K562 (cell line): ENCODE results near the gene AFAP1. TPM values are rescaled to one million over a fixed set of nuclear protein-coding genes. Genes with fewer than 3 reads are reported as not detected.

ENCODE experiments used
- ATAC-seq: fragments of 200-7000 bp; cut with Tn5 transposase; 3 replicates; pipeline ENCODE4 v1.9.1; 2020; ENCODE audit warnings: moderate library complexity
- BruUV-seq: library from RNA; stranded (reverse); fragments of 400-500 nt; replicated peaks from 2 replicates; lab custom pipeline; 2021; lab: Mats Ljungman, UMichigan
- CTCF ChIA-PET: fragments of 300-600 bp; formaldehyde crosslinking; extraction: SDS; loops from one replicate; lab custom pipeline; 2021; ENCODE audit warnings: low intra/inter-chr PET ratio; lab: Yijun Ruan, JAX
- POLR2A ChIA-PET: fragments of 300-600, 350-650 bp; sonication (Branson Sonifier 250); formaldehyde crosslinking; extraction: SDS; loops from one replicate; lab custom pipeline; 2021; ENCODE audit warnings: antibody characterized with exemption, inconsistent platforms; lab: Yijun Ruan, JAX
- DNase-seq, 4 experiments: peaks; one replicate each; pipeline versions ENCODE4 v3.0.0 to v3.0.0-alpha.2; 2011 to 2018; ENCODE audit warnings: low spot score in 3 of 4, mixed read lengths in 3 of 4; ENCODE audit errors: extremely low read depth in 1 of 4
- FAIRE-seq: peaks from 2 replicates; lab custom pipeline; 2011; peaks lifted over from hg19 to GRCh38; lab: Jason Lieb, UNC
- H2AFZ ChIP-seq: 2 replicates; pipeline ENCODE4 v1.6.0; 2011; ENCODE audit warnings: low read depth, low read length, control low read depth, inconsistent platforms
- H3K27ac ChIP-seq: fragments of 200-600 bp; 3 replicates; pipeline ENCODE4 v1.8.0; 2011; ENCODE audit warnings: low read depth, mild to moderate bottlenecking, control low read depth, inconsistent platforms, low read length, moderate library complexity, mixed read lengths; ENCODE audit errors: extremely low read depth
- H3K27me3 ChIP-seq, 2 experiments: fragments of 300-600 bp in 1 of 2; 2 replicates in 1 of 2; 3 replicates in 1 of 2; pipeline versions ENCODE4 v1.6.0 to v1.8.0; 2011; ENCODE audit warnings: inconsistent platforms in 2 of 2, low read length in 2 of 2, mild to moderate bottlenecking in 1 of 2, mixed read lengths in 1 of 2, moderate library complexity in 1 of 2; ENCODE audit not compliant: control insufficient read depth in 2 of 2, insufficient read depth in 2 of 2
- H3K36me3 ChIP-seq: fragments of 300-600 bp; 3 replicates; pipeline ENCODE4 v1.8.0; 2011; ENCODE audit warnings: mild to moderate bottlenecking, low read length, inconsistent platforms; ENCODE audit not compliant: control insufficient read depth, insufficient read depth
- H3K4me1 ChIP-seq, 2 experiments: fragments of 200-600 bp in 1 of 2; replicated peaks in 1 of 2; 2 replicates in 1 of 2; 3 replicates in 1 of 2; pipeline versions ENCODE4 v1.5.1 to v1.8.0; 2011; ENCODE audit warnings: inconsistent platforms in 2 of 2, low read length in 2 of 2, mild to moderate bottlenecking in 1 of 2, mixed read lengths in 1 of 2, moderate library complexity in 1 of 2; ENCODE audit not compliant: control insufficient read depth in 2 of 2, insufficient read depth in 2 of 2
- H3K4me2 ChIP-seq: 2 replicates; pipeline ENCODE4 v1.6.1; 2011; ENCODE audit warnings: low read length, control low read depth, inconsistent platforms, mixed read lengths; ENCODE audit not compliant: insufficient read depth
- H3K4me3 ChIP-seq: fragments of 200-600 bp; sonication (generic), shearing (Covaris generic); 2 replicates; pipeline ENCODE4 v1.5.1; 2016; ENCODE audit warnings: control low read depth, inconsistent platforms
- H3K79me2 ChIP-seq: fragments of 200-600 bp; 3 replicates; pipeline ENCODE4 v1.8.0; 2011; ENCODE audit warnings: low read length, inconsistent platforms; ENCODE audit not compliant: control insufficient read depth, insufficient read depth
- H3K9ac ChIP-seq, 2 experiments: 2 replicates each; pipeline versions ENCODE4 v1.6.0 to v1.6.1; 2011; ENCODE audit warnings: low read depth in 2 of 2, low read length in 2 of 2, control low read depth in 1 of 2, inconsistent platforms in 1 of 2, mild to moderate bottlenecking in 1 of 2, mixed read lengths in 1 of 2; ENCODE audit not compliant: insufficient read depth in 1 of 2
- H3K9me1 ChIP-seq: one replicate; pipeline ENCODE4 v1.6.0; 2011; ENCODE audit warnings: inconsistent platforms, mild to moderate bottlenecking, low read length, moderate library complexity; ENCODE audit not compliant: control insufficient read depth, insufficient read depth
- H3K9me3 ChIP-seq: replicated peaks from 2 replicates; pipeline ENCODE4 v1.5.1; 2011; ENCODE audit warnings: low read depth, low read length, inconsistent platforms; ENCODE audit not compliant: control insufficient read depth, insufficient read depth
- H4K20me1 ChIP-seq: replicated peaks from 2 replicates; pipeline ENCODE4 v1.6.1; 2011; ENCODE audit warnings: low read length, inconsistent platforms, mixed read lengths; ENCODE audit not compliant: control insufficient read depth, insufficient read depth
- BCOR ChIP-seq: fragments of 450-650 bp; IDR thresholded peaks from 2 replicates; pipeline ENCODE4 v1.6.1; 2016
- BRD9 ChIP-seq: fragments of 450-650 bp; IDR thresholded peaks from 2 replicates; pipeline ENCODE4 v1.6.1; 2018; ENCODE audit warnings: low read depth; ENCODE audit not compliant: partially characterized antibody
- GABPA ChIP-seq: fragments of 200-800 bp; sonication (Bioruptor generic); conservative IDR thresholded peaks from 2 replicates; pipeline ENCODE4 v1.6.1; 2016; ENCODE audit warnings: low read depth, missing genetic modification characterization, missing compliant biosample characterization
- NRF1 ChIP-seq, 2 experiments: fragments of 450-650 bp; IDR thresholded peaks in 1 of 2; conservative IDR thresholded peaks in 1 of 2; 2 replicates each; pipeline ENCODE4 v1.6.1; 2014; ENCODE audit warnings: mild to moderate bottlenecking in 2 of 2
- ZFP36 ChIP-seq: fragments of 150-350 bp; IDR thresholded peaks from 2 replicates; pipeline ENCODE4 v1.6.1; 2018; ENCODE audit warnings: low read length, low read depth; ENCODE audit not compliant: partially characterized antibody
- WGBS: fragments of 100-300 bp; shearing (Covaris generic); methylation state at CpG from one replicate; pipeline ENCODE4 v1.1.6; 2016; ENCODE audit warnings: low coverage, mixed read lengths; ENCODE audit not compliant: insufficient coverage; ENCODE audit errors: missing lambda C conversion rate; 5-methylcytosine and 5-hydroxymethylcytosine counted together
- in situ Hi-C: fragments of 300-500 bp; cut with MboI; formaldehyde crosslinking; loops from 4 replicates; pipeline ENCODE4 v1.15.0; 2018; ENCODE audit warnings: inconsistent platforms, mixed read lengths
- intact Hi-C: fragments of 100-400 bp; cut with micrococcal nuclease; formaldehyde crosslinking; loops from 2 replicates; pipeline ENCODE4 v1.14.2; 2022
- polyA plus RNA-seq, 8 experiments: library from polyadenylated mRNA; depleted of rRNA in 4 of 8; stranded (reverse) in 5 of 8; unstranded in 3 of 8; fragments of >200 nt; fragmentation: Nextera tagmentation in 2 of 8; fragmentation: Illumina TruSeq in 1 of 8; extraction: Ambion mirVana in 2 of 8; extraction: Trizol in 1 of 8; gene quantifications; 2 replicates each; pipeline versions ENCODE4 v1.2.1 to v1.2.3, GENCODE V29; 2011 to 2014; ENCODE audit warnings: inconsistent platforms in 1 of 8, missing spikeins in 1 of 8
- total RNA-seq, 7 experiments: library from RNA; depleted of rRNA in 6 of 7; stranded (reverse); fragments of >200 nt in 6 of 7; fragmentation: Illumina TruSeq in 2 of 7; extraction: Trizol in 2 of 7; gene quantifications; 2 replicates each; pipeline versions ENCODE4 v1.2.1 to v1.2.3, GENCODE V29; 2011 to 2021; ENCODE audit warnings: low replicate concordance in 1 of 7

Gene AFAP1
- total and polyA plus RNA-seq, 9 of the 15 experiments (the other 6 are each of a cell fraction or from before 2014, with no cell fraction given): 0.07 to 0.42 (median 0.12) TPM; not detected in 1

DNA sequence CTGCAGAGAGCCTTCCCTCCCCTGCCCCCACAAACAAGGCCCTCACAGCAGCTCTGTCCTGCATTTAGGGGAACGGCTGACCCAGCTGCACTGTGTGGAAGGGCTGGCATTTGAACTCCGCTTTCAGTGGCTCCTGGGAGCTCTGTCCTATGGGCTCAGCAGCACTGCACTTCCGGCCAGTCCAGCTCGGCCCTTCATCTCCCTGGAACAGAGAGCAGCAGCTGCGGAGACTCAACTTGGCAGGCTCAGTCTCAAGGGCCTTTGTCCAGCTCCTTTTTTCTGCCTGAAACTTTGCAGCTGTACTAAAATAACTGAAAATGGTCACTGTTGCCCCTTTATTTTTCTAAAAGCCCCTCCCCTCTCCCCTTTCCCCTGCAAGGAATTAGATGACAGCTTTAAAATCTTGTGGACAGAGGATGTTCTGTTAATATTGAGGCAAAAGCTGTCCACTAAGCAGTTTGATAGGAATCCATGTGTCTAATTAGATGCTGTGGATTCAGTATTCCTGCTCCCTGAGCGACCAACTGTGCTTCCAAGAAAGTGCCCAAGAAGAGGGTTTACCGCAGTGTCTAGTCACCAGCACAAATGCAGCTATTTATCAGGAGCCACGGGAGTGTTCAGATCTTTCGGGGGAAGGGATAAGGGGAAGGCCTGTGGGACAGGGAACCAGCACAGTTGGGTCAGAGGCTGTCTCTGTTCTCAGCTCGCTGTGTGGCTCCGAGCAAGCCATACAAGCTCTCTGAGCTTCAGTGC is 133.1 kb downstream of the AFAP1 start:
- ATAC-seq (no peak), DNase-seq (no peak), FAIRE-seq (no peak)
- no peaks in the 10 kb centered on the region for H3K9me1 ChIP-seq
- no peaks in the 10 kb centered on the region; a peak in 2 of 5 replicates for H3K4me1 ChIP-seq
- H4K20me1 ChIP-seq: peaks cover 4% of the 10 kb centered on the region; the same call in 1 of the 2 replicates
- ChIA-PET POLR2A (interaction anchor here (0.6 to 1.8 kb wide), 6 partner anchors 8 to 353 kb away, joined by 3 to 4 read pairs (median 3); no protein-coding TSS in a partner anchor), CTCF (no interaction called here)
- H3K9ac ChIP-seq: no peak overlapping the region; a peak in 1 of 4 replicates
- intact Hi-C loops (loop anchor here (10.0 kb wide), 1 partner anchor 612 kb away; the partner anchor contains the start of gene SORCS2), in situ Hi-C loops (no loop called here)
- BruUV-seq: no TSS peak
- no peak overlapping the region for H3K4me3 ChIP-seq
- no peaks in the 10 kb centered on the region for H3K79me2 ChIP-seq
- no peak for TF ChIP-seq BCOR
- peak; percentile 28 for TF ChIP-seq ZFP36
- TF ChIP-seq NRF1 (conservative IDR thresholded peaks at IDR 0.05 in 1 of 2, IDR thresholded peaks at IDR 0.05 in 1 of 2): peak in 1 of 2 experiments; percentile 8; a peak in 2 of 4 replicates
- TF ChIP-seq GABPA (tag): peak; percentile 36; the same call in 1 of the 2 replicates
- peak; percentile 72 for TF ChIP-seq BRD9
- H3K4me2 ChIP-seq: no peak overlapping the region; the same call in 1 of the 2 replicates
- peaks cover 26 to 61% of the 10 kb centered on the region in 2 experiments for H3K27me3 ChIP-seq
- no peaks in the 10 kb centered on the region for H3K36me3 ChIP-seq
- no peaks in the 10 kb centered on the region for H3K9me3 ChIP-seq
- 8% methylated on average over 10 of the region's 11 CpGs for WGBS
- H2AFZ ChIP-seq: no peak overlapping the region
- H3K27ac ChIP-seq: no peak overlapping the region
